ENCODE data around the gene CNDP1.

The CNDP1 gene

GRCh38 chr18:74489676-74490075 lies 44.6 kb upstream of the CNDP1 start:
- TF ChIP-seq FOXP2 (optimal IDR thresholded peaks at IDR 0.05; ENCODE audit: borderline replicate concordance, extremely low read depth, extremely low read length, insufficient read depth): no peak
- TF ChIP-seq TAF1 (IDR thresholded peaks at IDR 0.05; ENCODE audit: borderline replicate concordance, insufficient read depth, low read length): no peak
- TF ChIP-seq SIN3A (IDR thresholded peaks at IDR 0.05; ENCODE audit: borderline replicate concordance, insufficient read depth, low read length): no peak
- TF ChIP-seq, protein P1, sequence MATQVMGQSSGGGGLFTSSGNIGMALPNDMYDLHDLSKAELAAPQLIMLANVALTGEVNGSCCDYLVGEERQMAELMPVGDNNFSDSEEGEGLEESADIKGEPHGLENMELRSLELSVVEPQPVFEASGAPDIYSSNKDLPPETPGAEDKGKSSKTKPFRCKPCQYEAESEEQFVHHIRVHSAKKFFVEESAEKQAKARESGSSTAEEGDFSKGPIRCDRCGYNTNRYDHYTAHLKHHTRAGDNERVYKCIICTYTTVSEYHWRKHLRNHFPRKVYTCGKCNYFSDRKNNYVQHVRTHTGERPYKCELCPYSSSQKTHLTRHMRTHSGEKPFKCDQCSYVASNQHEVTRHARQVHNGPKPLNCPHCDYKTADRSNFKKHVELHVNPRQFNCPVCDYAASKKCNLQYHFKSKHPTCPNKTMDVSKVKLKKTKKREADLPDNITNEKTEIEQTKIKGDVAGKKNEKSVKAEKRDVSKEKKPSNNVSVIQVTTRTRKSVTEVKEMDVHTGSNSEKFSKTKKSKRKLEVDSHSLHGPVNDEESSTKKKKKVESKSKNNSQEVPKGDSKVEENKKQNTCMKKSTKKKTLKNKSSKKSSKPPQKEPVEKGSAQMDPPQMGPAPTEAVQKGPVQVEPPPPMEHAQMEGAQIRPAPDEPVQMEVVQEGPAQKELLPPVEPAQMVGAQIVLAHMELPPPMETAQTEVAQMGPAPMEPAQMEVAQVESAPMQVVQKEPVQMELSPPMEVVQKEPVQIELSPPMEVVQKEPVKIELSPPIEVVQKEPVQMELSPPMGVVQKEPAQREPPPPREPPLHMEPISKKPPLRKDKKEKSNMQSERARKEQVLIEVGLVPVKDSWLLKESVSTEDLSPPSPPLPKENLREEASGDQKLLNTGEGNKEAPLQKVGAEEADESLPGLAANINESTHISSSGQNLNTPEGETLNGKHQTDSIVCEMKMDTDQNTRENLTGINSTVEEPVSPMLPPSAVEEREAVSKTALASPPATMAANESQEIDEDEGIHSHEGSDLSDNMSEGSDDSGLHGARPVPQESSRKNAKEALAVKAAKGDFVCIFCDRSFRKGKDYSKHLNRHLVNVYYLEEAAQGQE (IDR thresholded peaks at IDR 0.05; ENCODE audit: insufficient read depth in 1 of 2, low read depth in 2 of 2, low read length in 2 of 2): no peak
- TF ChIP-seq POLR2AphosphoS5 (IDR thresholded peaks at IDR 0.05; ENCODE audit: low read depth, low read length): no peak

- TF ChIP-seq, protein P1 (IDR thresholded peaks at IDR 0.05; ENCODE audit: insufficient read depth in 1 of 2, low read depth in 2 of 2, low read length in 2 of 2): no peak
- TF ChIP-seq SIN3A (IDR thresholded peaks at IDR 0.05; ENCODE audit: borderline replicate concordance, insufficient read depth, low read length): no peak
- TF ChIP-seq TAF1 (IDR thresholded peaks at IDR 0.05; ENCODE audit: borderline replicate concordance, insufficient read depth, low read length): no peak
- TF ChIP-seq POLR2AphosphoS5 (IDR thresholded peaks at IDR 0.05; ENCODE audit: low read depth, low read length): no peak
- TF ChIP-seq FOXP2 (optimal IDR thresholded peaks at IDR 0.05; ENCODE audit: borderline replicate concordance, extremely low read depth, extremely low read length, insufficient read depth): no peak
These were observed 42.0 kb upstream of the CNDP1 start for GRCh38 chr18:74492259-74492658.

- TF ChIP-seq, protein P1 (IDR thresholded peaks at IDR 0.05; ENCODE audit: insufficient read depth in 1 of 2, low read depth in 2 of 2, low read length in 2 of 2): no peak
- no peak for TF ChIP-seq TAF1 (IDR thresholded peaks at IDR 0.05; ENCODE audit: borderline replicate concordance, insufficient read depth, low read length)
- TF ChIP-seq POLR2AphosphoS5 (IDR thresholded peaks at IDR 0.05; ENCODE audit: low read depth, low read length): no peak
- TF ChIP-seq SIN3A (IDR thresholded peaks at IDR 0.05; ENCODE audit: borderline replicate concordance, insufficient read depth, low read length): no peak
- TF ChIP-seq FOXP2 (optimal IDR thresholded peaks at IDR 0.05; ENCODE audit: borderline replicate concordance, extremely low read depth, extremely low read length, insufficient read depth): no peak
These were observed 40.6 kb upstream of the CNDP1 start for GRCh38 chr18:74493689-74494088.

- no peak for TF ChIP-seq SIN3A (IDR thresholded peaks at IDR 0.05; ENCODE audit: borderline replicate concordance, insufficient read depth, low read length)
- TF ChIP-seq TAF1 (IDR thresholded peaks at IDR 0.05; ENCODE audit: borderline replicate concordance, insufficient read depth, low read length): no peak
- TF ChIP-seq FOXP2 (optimal IDR thresholded peaks at IDR 0.05; ENCODE audit: borderline replicate concordance, extremely low read depth, extremely low read length, insufficient read depth): no peak
- TF ChIP-seq, protein P1 (IDR thresholded peaks at IDR 0.05; ENCODE audit: insufficient read depth in 1 of 2, low read depth in 2 of 2, low read length in 2 of 2): no peak
- no peak for TF ChIP-seq POLR2AphosphoS5 (IDR thresholded peaks at IDR 0.05; ENCODE audit: low read depth, low read length)
These were observed 39.8 kb upstream of the CNDP1 start for GRCh38 chr18:74494514-74494913.

Data from PFSK-1 (cell line).